ENCODE data around the gene RNF183. TPM values are rescaled to one million over a fixed set of nuclear protein-coding genes. Genes with fewer than 3 reads are reported as not detected.

Gene RNF183
- total and polyA plus RNA-seq, 9 of the 15 experiments (the other 6 are each of a cell fraction or from before 2014, with no cell fraction given): 0.04 to 2.0 (median 0.16) TPM; not detected in 5

DNA sequence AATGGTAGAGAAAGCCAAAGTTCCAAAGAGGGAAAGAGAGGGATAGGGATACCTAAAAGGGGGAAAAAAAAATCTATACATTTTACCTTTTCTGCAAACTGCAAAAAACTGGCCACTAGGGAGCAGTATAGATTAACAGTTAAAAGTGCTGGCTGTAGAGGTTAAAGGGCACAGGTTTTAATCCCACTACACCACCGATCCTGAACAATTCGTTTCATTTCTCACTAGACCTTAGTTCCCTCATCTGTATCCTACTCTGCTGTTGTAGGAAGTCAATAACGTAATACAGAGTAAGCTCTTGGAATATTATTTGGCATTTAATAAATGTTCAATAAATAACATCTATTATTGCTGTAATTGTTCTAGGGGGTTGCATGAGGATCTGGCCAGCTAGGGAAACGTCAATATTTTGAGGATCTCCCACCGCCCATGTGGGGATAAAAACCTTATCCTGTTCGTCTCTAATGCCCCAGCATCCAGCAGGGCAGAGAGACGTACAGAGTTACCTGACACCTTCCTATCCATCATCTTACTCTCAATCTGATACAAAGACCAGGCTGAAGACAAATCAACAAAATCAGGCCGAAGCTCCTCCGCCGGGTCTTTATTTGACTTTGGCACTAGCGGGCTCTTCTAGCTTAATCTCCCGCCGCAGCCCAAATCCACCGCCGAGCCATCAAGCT is 28.6 kb downstream of the RNF183 start (continued):
- TF ChIP-seq, protein P1, sequence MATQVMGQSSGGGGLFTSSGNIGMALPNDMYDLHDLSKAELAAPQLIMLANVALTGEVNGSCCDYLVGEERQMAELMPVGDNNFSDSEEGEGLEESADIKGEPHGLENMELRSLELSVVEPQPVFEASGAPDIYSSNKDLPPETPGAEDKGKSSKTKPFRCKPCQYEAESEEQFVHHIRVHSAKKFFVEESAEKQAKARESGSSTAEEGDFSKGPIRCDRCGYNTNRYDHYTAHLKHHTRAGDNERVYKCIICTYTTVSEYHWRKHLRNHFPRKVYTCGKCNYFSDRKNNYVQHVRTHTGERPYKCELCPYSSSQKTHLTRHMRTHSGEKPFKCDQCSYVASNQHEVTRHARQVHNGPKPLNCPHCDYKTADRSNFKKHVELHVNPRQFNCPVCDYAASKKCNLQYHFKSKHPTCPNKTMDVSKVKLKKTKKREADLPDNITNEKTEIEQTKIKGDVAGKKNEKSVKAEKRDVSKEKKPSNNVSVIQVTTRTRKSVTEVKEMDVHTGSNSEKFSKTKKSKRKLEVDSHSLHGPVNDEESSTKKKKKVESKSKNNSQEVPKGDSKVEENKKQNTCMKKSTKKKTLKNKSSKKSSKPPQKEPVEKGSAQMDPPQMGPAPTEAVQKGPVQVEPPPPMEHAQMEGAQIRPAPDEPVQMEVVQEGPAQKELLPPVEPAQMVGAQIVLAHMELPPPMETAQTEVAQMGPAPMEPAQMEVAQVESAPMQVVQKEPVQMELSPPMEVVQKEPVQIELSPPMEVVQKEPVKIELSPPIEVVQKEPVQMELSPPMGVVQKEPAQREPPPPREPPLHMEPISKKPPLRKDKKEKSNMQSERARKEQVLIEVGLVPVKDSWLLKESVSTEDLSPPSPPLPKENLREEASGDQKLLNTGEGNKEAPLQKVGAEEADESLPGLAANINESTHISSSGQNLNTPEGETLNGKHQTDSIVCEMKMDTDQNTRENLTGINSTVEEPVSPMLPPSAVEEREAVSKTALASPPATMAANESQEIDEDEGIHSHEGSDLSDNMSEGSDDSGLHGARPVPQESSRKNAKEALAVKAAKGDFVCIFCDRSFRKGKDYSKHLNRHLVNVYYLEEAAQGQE (IDR thresholded peaks at IDR 0.05; ENCODE audit: borderline replicate concordance): peak; percentile 56
- TF ChIP-seq, protein P1 (CRISPR knock-in tag; IDR thresholded peaks at IDR 0.05; ENCODE audit: low read depth): no peak
- TF ChIP-seq JUNB (CRISPR knock-in tag; conservative IDR thresholded peaks at IDR 0.05) (no peak), RAD21 (CRISPR knock-in tag; conservative IDR thresholded peaks at IDR 0.05 in 1 of 2, IDR thresholded peaks at IDR 0.05 in 1 of 2) (peak; percentile 78 to 82), ZBTB26 (CRISPR knock-in tag; IDR thresholded peaks at IDR 0.05) (no peak), SMARCA4 (IDR thresholded peaks at IDR 0.05) (0 out of 2 replicates have a peak, but pooled peaks have one; percentile 42), DIDO1 (tag; IDR thresholded peaks at IDR 0.05; ENCODE audit: low read depth) (no peak), SLC30A9 (CRISPR knock-in tag; IDR thresholded peaks at IDR 0.05) (no peak), RB1 (IDR thresholded peaks at IDR 0.05; ENCODE audit: low read depth) (0 out of 2 replicates have a peak, but pooled peaks have one; percentile 9), NCOR1 (IDR thresholded peaks at IDR 0.05) (0 out of 2 replicates have a peak, but pooled peaks have one; percentile 9), GATAD2B (IDR thresholded peaks at IDR 0.05; ENCODE audit: borderline replicate concordance) (peak; percentile 59; the same call in 1 of the 2 replicates), KDM2B (CRISPR knock-in tag; IDR thresholded peaks at IDR 0.05) (no peak)
- TF ChIP-seq, protein P2, sequence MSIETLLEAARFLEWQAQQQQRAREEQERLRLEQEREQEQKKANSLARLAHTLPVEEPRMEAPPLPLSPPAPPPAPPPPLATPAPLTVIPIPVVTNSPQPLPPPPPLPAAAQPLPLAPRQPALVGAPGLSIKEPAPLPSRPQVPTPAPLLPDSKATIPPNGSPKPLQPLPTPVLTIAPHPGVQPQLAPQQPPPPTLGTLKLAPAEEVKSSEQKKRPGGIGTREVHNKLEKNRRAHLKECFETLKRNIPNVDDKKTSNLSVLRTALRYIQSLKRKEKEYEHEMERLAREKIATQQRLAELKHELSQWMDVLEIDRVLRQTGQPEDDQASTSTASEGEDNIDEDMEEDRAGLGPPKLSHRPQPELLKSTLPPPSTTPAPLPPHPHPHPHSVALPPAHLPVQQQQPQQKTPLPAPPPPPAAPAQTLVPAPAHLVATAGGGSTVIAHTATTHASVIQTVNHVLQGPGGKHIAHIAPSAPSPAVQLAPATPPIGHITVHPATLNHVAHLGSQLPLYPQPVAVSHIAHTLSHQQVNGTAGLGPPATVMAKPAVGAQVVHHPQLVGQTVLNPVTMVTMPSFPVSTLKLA (conservative IDR thresholded peaks at IDR 0.05): peak in 1 of 2 experiments; percentile 16; a peak in 2 of 4 replicates
- TF ChIP-seq, protein P3, sequence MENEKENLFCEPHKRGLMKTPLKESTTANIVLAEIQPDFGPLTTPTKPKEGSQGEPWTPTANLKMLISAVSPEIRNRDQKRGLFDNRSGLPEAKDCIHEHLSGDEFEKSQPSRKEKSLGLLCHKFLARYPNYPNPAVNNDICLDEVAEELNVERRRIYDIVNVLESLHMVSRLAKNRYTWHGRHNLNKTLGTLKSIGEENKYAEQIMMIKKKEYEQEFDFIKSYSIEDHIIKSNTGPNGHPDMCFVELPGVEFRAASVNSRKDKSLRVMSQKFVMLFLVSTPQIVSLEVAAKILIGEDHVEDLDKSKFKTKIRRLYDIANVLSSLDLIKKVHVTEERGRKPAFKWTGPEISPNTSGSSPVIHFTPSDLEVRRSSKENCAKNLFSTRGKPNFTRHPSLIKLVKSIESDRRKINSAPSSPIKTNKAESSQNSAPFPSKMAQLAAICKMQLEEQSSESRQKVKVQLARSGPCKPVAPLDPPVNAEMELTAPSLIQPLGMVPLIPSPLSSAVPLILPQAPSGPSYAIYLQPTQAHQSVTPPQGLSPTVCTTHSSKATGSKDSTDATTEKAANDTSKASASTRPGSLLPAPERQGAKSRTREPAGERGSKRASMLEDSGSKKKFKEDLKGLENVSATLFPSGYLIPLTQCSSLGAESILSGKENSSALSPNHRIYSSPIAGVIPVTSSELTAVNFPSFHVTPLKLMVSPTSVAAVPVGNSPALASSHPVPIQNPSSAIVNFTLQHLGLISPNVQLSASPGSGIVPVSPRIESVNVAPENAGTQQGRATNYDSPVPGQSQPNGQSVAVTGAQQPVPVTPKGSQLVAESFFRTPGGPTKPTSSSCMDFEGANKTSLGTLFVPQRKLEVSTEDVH (IDR thresholded peaks at IDR 0.05; ENCODE audit: low read depth, partially characterized antibody): no peak
